H1 (cell line): ENCODE data around the gene ZNF441. TPM values are rescaled to one million over a fixed set of nuclear protein-coding genes. Genes with fewer than 3 reads are reported as not detected.

Experiments
- CTCF ChIA-PET: fragments of 300-600 bp; sonication (Branson Sonifier 250); formaldehyde crosslinking; loops from one replicate; lab custom pipeline; 2021; ENCODE audit not compliant: partially characterized antibody; lab: Charles Lee
- POLR2A ChIA-PET: fragments of 300-600 bp; sonication (Branson Sonifier 250); formaldehyde crosslinking; loops from one replicate; lab custom pipeline; 2021; ENCODE audit warnings: inconsistent platforms; ENCODE audit not compliant: partially characterized antibody; lab: Charles Lee
- DNase-seq, 2 experiments: peaks; one replicate each; pipeline versions ENCODE4 v3.0.0 to v3.0.0-alpha.2; 2010 to 2022; ENCODE audit warnings: low spot score in 2 of 2, low read depth in 1 of 2, mixed read lengths in 1 of 2
- FAIRE-seq: peaks from 2 replicates; lab custom pipeline; 2011; peaks lifted over from hg19 to GRCh38; lab: Jason Lieb, UNC
- H2AFZ ChIP-seq: 2 replicates; pipeline ENCODE4 v1.8.1; 2012; ENCODE audit warnings: low read length, inconsistent platforms
- H2AK5ac ChIP-seq: 2 replicates; pipeline ENCODE4 v1.6.1; 2013; ENCODE audit warnings: low read depth, low read length
- H2BK120ac ChIP-seq: replicated peaks from 2 replicates; pipeline ENCODE3; 2013; ENCODE audit warnings: low read depth, low read length, inconsistent platforms
- H2BK12ac ChIP-seq: 2 replicates; pipeline ENCODE4 v1.6.1; 2013; ENCODE audit warnings: low read depth, low read length
- H2BK15ac ChIP-seq: 2 replicates; pipeline ENCODE4 v1.6.1; 2013; ENCODE audit warnings: low read length
- H2BK20ac ChIP-seq: 2 replicates; pipeline ENCODE4 v1.6.1; 2013; ENCODE audit warnings: low read length
- H2BK5ac ChIP-seq: 2 replicates; pipeline ENCODE4 v1.6.1; 2013; ENCODE audit warnings: low read depth, low read length
- H3K14ac ChIP-seq: 2 replicates; pipeline ENCODE4 v1.6.1; 2013; ENCODE audit warnings: inconsistent platforms; ENCODE audit not compliant: insufficient read length
- H3K18ac ChIP-seq: 2 replicates; pipeline ENCODE4 v1.6.1; 2013; ENCODE audit warnings: low read length; ENCODE audit errors: extremely low read depth
- H3K23ac ChIP-seq: 2 replicates; pipeline ENCODE4 v1.6.1; 2013; ENCODE audit warnings: inconsistent platforms; ENCODE audit not compliant: insufficient read length
- H3K23me2 ChIP-seq: 2 replicates; pipeline ENCODE4 v1.6.1; 2013; ENCODE audit warnings: low read depth, low read length
- H3K27ac ChIP-seq: 2 replicates; pipeline ENCODE4 v1.6.1; 2011; ENCODE audit warnings: low read depth, low read length, inconsistent platforms
- H3K27me3 ChIP-seq, 4 experiments: replicated peaks in 1 of 4; 1 replicate in 1 of 4; 2 replicates in 3 of 4; pipeline versions ENCODE4 v1.6.1 to v1.8.1; 2011 to 2013; ENCODE audit warnings: low read length in 3 of 4, mild to moderate bottlenecking in 3 of 4, inconsistent platforms in 2 of 4, mixed read lengths in 2 of 4, moderate library complexity in 1 of 4; ENCODE audit not compliant: control insufficient read depth in 3 of 4, insufficient read depth in 3 of 4; ENCODE audit errors: extremely low read depth in 1 of 4
- H3K36me3 ChIP-seq, 4 experiments: 2 replicates each; pipeline versions ENCODE4 v1.6.1 to v1.8.1; 2011 to 2013; ENCODE audit warnings: mild to moderate bottlenecking in 4 of 4, low read length in 3 of 4, moderate library complexity in 2 of 4, control low read depth in 1 of 4, inconsistent platforms in 1 of 4; ENCODE audit not compliant: insufficient read depth in 4 of 4, control insufficient read depth in 2 of 4
- H3K4ac ChIP-seq: replicated peaks from 2 replicates; pipeline ENCODE3; 2013; ENCODE audit warnings: low read length, low read depth, mixed read lengths, inconsistent platforms; ENCODE audit not compliant: insufficient read length
- H3K4me1 ChIP-seq, 4 experiments: replicated peaks in 1 of 4; 1 replicate in 1 of 4; 2 replicates in 3 of 4; pipeline versions ENCODE4 v1.6.1 to v1.8.1; 2011 to 2013; ENCODE audit warnings: low read length in 3 of 4, inconsistent platforms in 2 of 4, mixed read lengths in 1 of 4; ENCODE audit not compliant: insufficient read depth in 4 of 4, control insufficient read depth in 3 of 4
- H3K4me2 ChIP-seq, 2 experiments: 2 replicates each; pipeline versions ENCODE4 v1.6.1 to v1.8.1; 2011 to 2013; ENCODE audit warnings: low read depth in 2 of 2, low read length in 2 of 2, control low read depth in 1 of 2, inconsistent platforms in 1 of 2, mild to moderate bottlenecking in 1 of 2; ENCODE audit not compliant: insufficient read depth in 1 of 2
- H3K4me3 ChIP-seq, 4 experiments: fragments of 200-600, 300-600 bp in 1 of 4; sonication (generic), shearing (Covaris generic), sonication (Bioruptor Twin) in 1 of 4; 2 replicates each; pipeline versions ENCODE4 v1.5.1 to v1.8.1; 2011 to 2016; ENCODE audit warnings: low read length in 4 of 4, low read depth in 3 of 4, control low read depth in 2 of 4, inconsistent platforms in 2 of 4, mild to moderate bottlenecking in 2 of 4, mixed read lengths in 1 of 4, moderate library complexity in 1 of 4; ENCODE audit not compliant: insufficient read depth in 2 of 4; ENCODE audit errors: extremely low read depth in 1 of 4
- H3K56ac ChIP-seq: replicated peaks from 2 replicates; pipeline ENCODE3; 2013; ENCODE audit warnings: low read depth, mild to moderate bottlenecking, mixed read lengths, low read length, inconsistent platforms; ENCODE audit not compliant: insufficient read length
- H3K79me1 ChIP-seq: 2 replicates; pipeline ENCODE4 v1.6.1; 2013; ENCODE audit warnings: low read depth, low read length, control low read depth
- H3K79me2 ChIP-seq, 2 experiments: 2 replicates each; pipeline versions ENCODE4 v1.6.1 to v1.8.1; 2012 to 2013; ENCODE audit warnings: low read length in 2 of 2, mild to moderate bottlenecking in 2 of 2, inconsistent platforms in 1 of 2; ENCODE audit not compliant: insufficient read depth in 2 of 2, control insufficient read depth in 1 of 2
- H3K9ac ChIP-seq, 4 experiments: replicated peaks in 1 of 4; 1 replicate in 1 of 4; 2 replicates in 3 of 4; pipeline versions ENCODE4 v1.6.1 to v1.8.1; 2011 to 2013; ENCODE audit warnings: low read depth in 3 of 4, low read length in 3 of 4, control low read depth in 2 of 4, mild to moderate bottlenecking in 2 of 4, moderate library complexity in 2 of 4, inconsistent platforms in 1 of 4; ENCODE audit errors: extremely low read depth in 1 of 4
- H3K9me3 ChIP-seq, 2 experiments: 2 replicates each; pipeline versions ENCODE4 v1.6.1 to v1.8.1; 2012 to 2013; ENCODE audit warnings: mild to moderate bottlenecking in 2 of 2, moderate library complexity in 2 of 2, control low read depth in 1 of 2, inconsistent platforms in 1 of 2, low read depth in 1 of 2, low read length in 1 of 2, mixed read lengths in 1 of 2; ENCODE audit not compliant: insufficient read depth in 2 of 2
- H4K20me1 ChIP-seq, 2 experiments: replicated peaks in 1 of 2; 2 replicates each; pipeline versions ENCODE3 to v1.8.1; 2011 to 2013; ENCODE audit warnings: inconsistent platforms in 2 of 2, low read length in 2 of 2, mild to moderate bottlenecking in 1 of 2; ENCODE audit not compliant: insufficient read depth in 2 of 2, control insufficient read depth in 1 of 2
- H4K5ac ChIP-seq: 2 replicates; pipeline ENCODE4 v1.6.1; 2013; ENCODE audit warnings: low read length, low read depth, mixed read lengths, inconsistent platforms; ENCODE audit not compliant: insufficient read length
- H4K8ac ChIP-seq: 2 replicates; pipeline ENCODE4 v1.8.0; 2013; ENCODE audit warnings: mild to moderate bottlenecking, moderate library complexity, low read length, inconsistent platforms; ENCODE audit not compliant: insufficient read depth; ENCODE audit errors: extremely low read depth
- H4K91ac ChIP-seq: replicated peaks from 2 replicates; pipeline ENCODE3; 2013; ENCODE audit warnings: low read length, mixed read lengths, inconsistent platforms; ENCODE audit not compliant: insufficient read length
- CBX5 ChIP-seq: fragments of 300-800, 300-1000 bp; sonication (generic); IDR thresholded peaks from 2 replicates; pipeline ENCODE4 v1.7.1; 2016; ENCODE audit warnings: antibody characterized with exemption, low read length, low read depth
- CHD2 ChIP-seq: IDR thresholded peaks from 2 replicates; pipeline ENCODE4 v1.6.1; 2012; ENCODE audit warnings: low read length, improper control_type of control experiment
- CTBP2 ChIP-seq: IDR thresholded peaks from 2 replicates; pipeline ENCODE4 v1.7.0; 2011; ENCODE audit warnings: borderline replicate concordance, mild to moderate bottlenecking, moderate library complexity, mixed read lengths, low read length; ENCODE audit not compliant: insufficient read depth, insufficient read length
- EZH2 ChIP-seq: fragments of 200-600 bp; sonication (generic); IDR thresholded peaks from 2 replicates; pipeline ENCODE4 v1.7.1; 2012; ENCODE audit warnings: low read depth, mild to moderate bottlenecking, moderate library complexity, low read length, inconsistent platforms; ENCODE audit not compliant: severe bottlenecking
- GTF2F1 ChIP-seq: IDR thresholded peaks from 2 replicates; pipeline ENCODE4 v1.6.1; 2012; ENCODE audit warnings: low read depth, low read length, improper control_type of control experiment, borderline replicate concordance
- HDAC2 ChIP-seq, 2 experiments: fragments of 300-600 bp in 1 of 2; sonication (generic) in 1 of 2; IDR thresholded peaks; 2 replicates each; pipeline ENCODE4 v1.6.1; 2011 to 2012; ENCODE audit warnings: low read depth in 2 of 2, low read length in 2 of 2, mild to moderate bottlenecking in 2 of 2, moderate library complexity in 2 of 2, borderline replicate concordance in 1 of 2, inconsistent platforms in 1 of 2
- JUND ChIP-seq: IDR thresholded peaks from 2 replicates; pipeline ENCODE4 v1.6.1; 2011; ENCODE audit warnings: mild to moderate bottlenecking, improper control_type of control experiment, low read length
- KDM1A ChIP-seq: fragments of 200-600, 300-600 bp; sonication (generic); IDR thresholded peaks from 2 replicates; pipeline ENCODE4 v1.7.1; 2016; ENCODE audit warnings: mild to moderate bottlenecking, low read length, borderline replicate concordance
- MAX ChIP-seq: IDR thresholded peaks from 2 replicates; pipeline ENCODE4 v1.6.1; 2012; ENCODE audit warnings: inconsistent platforms
- SRF ChIP-seq: IDR thresholded peaks from 2 replicates; pipeline ENCODE4 v1.6.1; 2011; ENCODE audit warnings: mild to moderate bottlenecking, low read depth, low read length, moderate library complexity
- TAF7 ChIP-seq: optimal IDR thresholded peaks from 2 replicates; pipeline ENCODE3; 2011; ENCODE audit warnings: low read depth, mild to moderate bottlenecking, inconsistent platforms, low read length, moderate library complexity, borderline replicate concordance
- TBP ChIP-seq: IDR thresholded peaks from 2 replicates; pipeline ENCODE4 v1.6.1; 2011; ENCODE audit warnings: low read depth, low read length, improper control_type of control experiment
- TCF12 ChIP-seq: IDR thresholded peaks from 2 replicates; pipeline ENCODE4 v1.6.1; 2011; ENCODE audit warnings: low read depth, mild to moderate bottlenecking, low read length
- TEAD4 ChIP-seq: IDR thresholded peaks from 2 replicates; pipeline ENCODE4 v1.6.1; 2012; ENCODE audit warnings: low read depth, low read length, inconsistent platforms, mixed read lengths
- WGBS, 2 experiments: shearing (Covaris generic) in 1 of 2; methylation state at CpG; one replicate each; pipeline versions ENCODE4 v1.1.6 to v1.1.7; 2013 to 2015; ENCODE audit warnings: low lambda C conversion rate in 2 of 2, mixed read lengths in 2 of 2, inconsistent platforms in 1 of 2, low coverage in 1 of 2, missing lambda C conversion rate in 1 of 2; ENCODE audit not compliant: insufficient replicate concordance in 2 of 2, insufficient coverage in 1 of 2, insufficient read length in 1 of 2; ENCODE audit errors: extremely low coverage in 1 of 2, missing lambda C conversion rate in 1 of 2; 5-methylcytosine and 5-hydroxymethylcytosine counted together
- polyA plus RNA-seq, 7 experiments: library from polyadenylated mRNA; depleted of rRNA in 3 of 7; stranded (reverse) in 5 of 7; unstranded in 2 of 7; fragments of >200 nt in 5 of 7; fragments of 200-250 nt in 2 of 7; gene quantifications; 1 replicate in 5 of 7; 2 replicates in 1 of 7; 4 replicates in 1 of 7; pipeline versions ENCODE4 v1.2.1 to v1.2.3, GENCODE V29; 2011 to 2013; ENCODE audit warnings: missing spikeins in 2 of 7, mixed read lengths in 2 of 7
- total RNA-seq: library from RNA; stranded (reverse); fragmentation: NEBNext Ultra II Directional; extraction: Animal tissue kit (Norgen Biotek cat#: 25700); gene quantifications from 2 replicates; pipeline ENCODE4 v1.2.1, GENCODE V29; 2021

ZNF441 gene
- total and polyA plus RNA-seq, 2 of the 8 experiments (the other 6 are each of a cell fraction or from before 2014, with no cell fraction given), result 0.09 to 0.48 TPM

DNA sequence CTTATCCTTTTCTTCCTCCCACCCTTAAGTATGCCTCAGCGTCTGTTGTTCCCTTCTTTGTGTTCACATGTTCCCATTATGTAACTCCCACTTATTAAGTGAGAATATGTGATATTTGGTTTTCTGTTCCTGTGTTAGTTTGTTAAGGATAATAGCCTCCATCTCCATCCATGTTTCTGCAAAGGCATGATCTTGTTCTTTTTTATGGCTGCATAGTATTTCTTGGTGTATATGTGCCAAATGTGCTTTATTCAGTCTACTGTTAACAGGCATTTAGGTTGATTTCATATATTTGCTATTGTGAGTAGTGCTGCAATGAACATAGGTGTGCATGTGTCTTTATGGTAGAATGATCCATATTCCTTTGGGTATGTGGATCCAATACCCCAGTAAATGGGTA, 3.2 kb upstream of the ZNF441 start:
- Histone ChIP-seq H2AFZ (no peak overlapping the region), H3K27ac (no peak overlapping the region), H3K9ac (no peak overlapping the region), H3K36me3 (no peaks in the 10 kb centered on the region), H3K23ac (no peak overlapping the region), H3K79me2 (no peaks in the 10 kb centered on the region), H4K20me1 (no peaks in the 10 kb centered on the region), H4K91ac (no peak overlapping the region), H4K8ac (no peak overlapping the region), H2BK15ac (no peak overlapping the region), H4K5ac (no peak overlapping the region), H2BK12ac (no peak overlapping the region), H2BK20ac (no peak overlapping the region), H2BK5ac (no peak overlapping the region), H3K4me2 (no peak overlapping the region), H3K79me1 (no peaks in the 10 kb centered on the region), H3K23me2 (no peaks in the 10 kb centered on the region), H3K14ac (no peak overlapping the region), H3K4me1 (no peaks in the 10 kb centered on the region), H3K18ac (no peak overlapping the region), H3K9me3 (peaks cover 7 to 12% of the 10 kb centered on the region in 2 experiments; a peak in 1 of 4 replicates), H3K56ac (no peak overlapping the region), H2BK120ac (no peak overlapping the region), H3K4ac (no peak overlapping the region), H3K27me3 (peaks cover 3 to 16% (median 12%) of the 10 kb centered on the region in 4 experiments), H2AK5ac (no peak overlapping the region), H3K4me3 (no peak overlapping the region)
- POLR2A ChIA-PET, result no interaction called here
- CTCF ChIA-PET, result interaction anchor here (1.4 kb wide), 1 partner anchor 90 kb away, joined by 3 read pairs; no protein-coding TSS in a partner anchor
- whole genome bisulfite sequencing, 2 experiments, result 75% methylated on average over 1 of the region's 1 CpG; no CpG with 5 or more reads in 1 of the 2 experiments
- FAIRE-seq (no peak), DNase-seq (no peak)
- TF ChIP-seq MAX, result no peak
- no peak for TF ChIP-seq EZH2
- TF ChIP-seq TBP, result no peak
- no peak for TF ChIP-seq TAF7
- TF ChIP-seq CTBP2, result no peak
- TF ChIP-seq JUND, result no peak
- TF ChIP-seq TEAD4, result no peak
- TF ChIP-seq HDAC2 (IDR thresholded peaks at IDR 0.05; ENCODE audit: borderline replicate concordance in 1 of 2, low read depth in 2 of 2, low read length in 2 of 2), result no peak
- no peak for TF ChIP-seq TCF12
- no peak for TF ChIP-seq KDM1A
- no peak for TF ChIP-seq CHD2
- no peak for TF ChIP-seq SRF
- no peak for TF ChIP-seq GTF2F1
- no peak for TF ChIP-seq CBX5
